ENCODE data around the gene LRRC3.
"Not testable (repeated sequence)": the region's sequence is repeated elsewhere in the genome, so short reads cannot be mapped to it uniquely, and the experiment has no call there.

The LRRC3 gene

GRCh38 chr21:44496564-44497550 lies 41.5 kb downstream of the LRRC3 start:
- no peak for DNase-seq (ENCODE audit: low spot score)

GRCh38 chr21:44497703-44498126 lies 42.4 kb downstream of the LRRC3 start:
- DNase-seq (ENCODE audit: low spot score): no peak

GRCh38 chr21:44498280-44499210 lies 43.2 kb downstream of the LRRC3 start:
- DNase-seq (ENCODE audit: low spot score): no peak

GRCh38 chr21:44499211-44499560 lies 43.9 kb downstream of the LRRC3 start:
- DNase-seq (ENCODE audit: low spot score): no peak

GRCh38 chr21:44499631-44500030 lies 44.3 kb downstream of the LRRC3 start:
- no peak for DNase-seq (ENCODE audit: low spot score)

- peak; percentile 26 for DNase-seq (ENCODE audit: low spot score)
Observed at GRCh38 chr21:44500111-44500510, 44.8 kb downstream of the LRRC3 start.

GRCh38 chr21:44502171-44502958 lies 47.1 kb downstream of the LRRC3 start:
- DNase-seq (ENCODE audit: low spot score): no peak

- not testable (repeated sequence) for DNase-seq (ENCODE audit: low spot score)
Observed at GRCh38 chr21:44503006-44503889, 47.9 kb downstream of the LRRC3 start.

- no peak for DNase-seq (ENCODE audit: low spot score)
Observed at GRCh38 chr21:44503901-44504399, 48.6 kb downstream of the LRRC3 start.

- no peak for DNase-seq (ENCODE audit: low spot score)
Observed at GRCh38 chr21:44505673-44506278, 50.5 kb downstream of the LRRC3 start.

GRCh38 chr21:44506279-44507255 lies 51.3 kb downstream of the LRRC3 start:
- DNase-seq (ENCODE audit: low spot score): no peak

- DNase-seq (ENCODE audit: low spot score): no peak
Observed at GRCh38 chr21:44507673-44508425, 52.5 kb downstream of the LRRC3 start.

- no peak for DNase-seq (ENCODE audit: low spot score)
Observed at GRCh38 chr21:44508426-44508710, 53.1 kb downstream of the LRRC3 start.

- no peak for DNase-seq (ENCODE audit: low spot score)
Observed at GRCh38 chr21:44508711-44509445, 53.6 kb downstream of the LRRC3 start.

GRCh38 chr21:44509539-44509938 lies 54.2 kb downstream of the LRRC3 start:
- peak; percentile 35 for DNase-seq (ENCODE audit: low spot score)

- no peak for DNase-seq (ENCODE audit: low spot score)
Observed at GRCh38 chr21:44510109-44510507, 54.8 kb downstream of the LRRC3 start.

GRCh38 chr21:44510508-44511218 lies 55.4 kb downstream of the LRRC3 start:
- DNase-seq (ENCODE audit: low spot score): peak; percentile 79
